GM21390 (cell line): ENCODE data around the gene WNT9A.

Experiments used
- ATAC-seq: cut with Tn5 transposase; IDR thresholded peaks from one replicate; pipeline ENCODE4 v1.9.1; 2021; ENCODE audit not compliant: unreplicated experiment

WNT9A gene

GRCh38 chr1:227924833-227925574 lies 22.7 kb downstream of the WNT9A start:
- no peak for ATAC-seq

GRCh38 chr1:227924168-227924832 lies 23.4 kb downstream of the WNT9A start:
- ATAC-seq: no peak

- no peak for ATAC-seq
Measured at GRCh38 chr1:227923353-227924167, 24.2 kb downstream of the WNT9A start.

GRCh38 chr1:227922501-227923352 lies 25.0 kb downstream of the WNT9A start:
- ATAC-seq: no peak

- no peak for ATAC-seq
Measured at GRCh38 chr1:227921461-227922185, 26.1 kb downstream of the WNT9A start.

GRCh38 chr1:227920896-227921295 lies 26.8 kb downstream of the WNT9A start:
- ATAC-seq: no peak

GRCh38 chr1:227920426-227920825 lies 27.3 kb downstream of the WNT9A start:
- no peak for ATAC-seq

- ATAC-seq: no peak
Measured at GRCh38 chr1:227919906-227920305, 27.8 kb downstream of the WNT9A start.

GRCh38 chr1:227918736-227919135 lies 29.0 kb downstream of the WNT9A start:
- ATAC-seq: no peak

- ATAC-seq: no peak
Measured at GRCh38 chr1:227918083-227918700, 29.5 kb downstream of the WNT9A start.

- no peak for ATAC-seq
Measured at GRCh38 chr1:227917081-227917950, 30.4 kb downstream of the WNT9A start.

GRCh38 chr1:227916655-227917054 lies 31.1 kb downstream of the WNT9A start:
- no peak for ATAC-seq

GRCh38 chr1:227915564-227916553 lies 31.9 kb downstream of the WNT9A start:
- ATAC-seq: no peak

- no peak for ATAC-seq
Measured at GRCh38 chr1:227914801-227915563, 32.8 kb downstream of the WNT9A start.

- no peak for ATAC-seq
Measured at GRCh38 chr1:227913764-227914721, 33.7 kb downstream of the WNT9A start.

- no peak for ATAC-seq
Measured at GRCh38 chr1:227913396-227913763, 34.4 kb downstream of the WNT9A start.
